PC-9 (cell line): ENCODE measurements around the gene RUNX1. TPM values are rescaled to one million over a fixed set of nuclear protein-coding genes. Genes with fewer than 3 reads are reported as not detected.

Experiments used
- BruUV-seq: library from RNA; stranded (reverse); fragments of 400-500 nt; replicated peaks from 2 replicates; lab custom pipeline; 2021; lab: Mats Ljungman, UMichigan
- CTCF ChIA-PET: fragments of 300-600 bp; sonication (Branson Sonifier 250); formaldehyde crosslinking; loops from one replicate; lab custom pipeline; 2022; ENCODE audit warnings: antibody characterized with exemption; lab: Charles Lee
- POLR2A ChIA-PET: fragments of 300-600 bp; sonication (Branson Sonifier 250); formaldehyde crosslinking; loops from one replicate; lab custom pipeline; 2022; ENCODE audit warnings: antibody characterized with exemption; ENCODE audit not compliant: unreplicated experiment; lab: Charles Lee
- DNase-seq, 2 experiments: peaks; one replicate each; pipeline versions ENCODE4 v3.0.0 to v3.0.0-alpha.2; 2015 to 2022; ENCODE audit warnings: mixed read lengths in 1 of 2
- H2AFZ ChIP-seq: fragments of 200-600 bp; sonication (generic); 2 replicates; pipeline ENCODE4 v1.8.1; 2017; ENCODE audit warnings: antibody characterized with exemption
- H3F3A ChIP-seq: fragments of 200-600 bp; sonication (generic); 2 replicates; pipeline ENCODE4 v1.8.1; 2017; ENCODE audit warnings: antibody characterized with exemption, mild to moderate bottlenecking, low read depth; ENCODE audit not compliant: insufficient read depth
- H3K27ac ChIP-seq: fragments of 200-600 bp; sonication (generic); 2 replicates; pipeline ENCODE4 v1.6.1; 2016; ENCODE audit warnings: mixed run types
- H3K27me3 ChIP-seq: fragments of 200-600 bp; sonication (generic); 2 replicates; pipeline ENCODE4 v1.6.1; 2016; ENCODE audit warnings: low read depth, mixed run types; ENCODE audit not compliant: insufficient read depth
- H3K36me3 ChIP-seq: fragments of 200-600 bp; sonication (generic); 2 replicates; pipeline ENCODE4 v1.6.1; 2016; ENCODE audit warnings: low read depth, mixed run types
- H3K4me1 ChIP-seq: fragments of 200-600 bp; sonication (generic); replicated peaks from 2 replicates; pipeline ENCODE4 v1.6.1; 2016; ENCODE audit warnings: mixed run types; ENCODE audit not compliant: insufficient read depth
- H3K4me2 ChIP-seq: fragments of 200-600 bp; sonication (generic); 2 replicates; pipeline ENCODE4 v1.6.1; 2017; ENCODE audit warnings: mixed run types
- H3K4me3 ChIP-seq: fragments of 200-600 bp; sonication (generic); 2 replicates; pipeline ENCODE4 v1.6.1; 2016; ENCODE audit warnings: mixed run types
- H3K79me2 ChIP-seq: fragments of 200-600 bp; sonication (generic); 2 replicates; pipeline ENCODE4 v1.6.1; 2017; ENCODE audit warnings: low read depth, mixed run types
- H3K9me2 ChIP-seq: fragments of 200-600 bp; sonication (generic); 2 replicates; pipeline ENCODE4 v1.8.1; 2017; ENCODE audit warnings: mild to moderate bottlenecking; ENCODE audit not compliant: insufficient read depth
- H3K9me3 ChIP-seq: fragments of 200-600 bp; sonication (generic); 2 replicates; pipeline ENCODE4 v1.8.1; 2016; ENCODE audit warnings: low read depth; ENCODE audit not compliant: insufficient read depth
- H4K20me1 ChIP-seq: fragments of 200-600 bp; sonication (generic); 2 replicates; pipeline ENCODE4 v1.8.1; 2017; ENCODE audit not compliant: insufficient read depth
- CTCF ChIP-seq: fragments of 200-600 bp; sonication (generic); conservative IDR thresholded peaks from 2 replicates; pipeline ENCODE4 v1.6.1; 2017; ENCODE audit warnings: mixed run types, antibody characterized with exemption, mild to moderate bottlenecking, moderate library complexity
- EZH2 ChIP-seq: fragments of 200-600 bp; sonication (generic); IDR thresholded peaks from 2 replicates; pipeline ENCODE4 v1.8.0; 2017; ENCODE audit warnings: antibody characterized with exemption, low read depth
- intact Hi-C: fragments of 100-400 bp; cut with micrococcal nuclease; formaldehyde crosslinking; loops from one replicate; pipeline ENCODE4 v1.10.0; 2022; ENCODE audit not compliant: unreplicated experiment
- total RNA-seq: library from RNA; stranded (reverse); gene quantifications from 2 replicates; pipeline ENCODE4 v1.2.3, GENCODE V29; 2021

The RUNX1 gene
- total RNA-seq, 1 experiment from 2014 or later = 58.5 TPM

- no peaks in the 10 kb centered on the region for H3K27me3 ChIP-seq
- no peak for TF ChIP-seq EZH2
- TF ChIP-seq CTCF = no peak
- no peaks in the 10 kb centered on the region for H3K4me1 ChIP-seq
- ChIA-PET CTCF (no interaction called here), POLR2A (interaction anchor here (0.7 kb wide), 1 partner anchor 11 kb away, joined by 4 read pairs; no protein-coding TSS in a partner anchor)
- H4K20me1 ChIP-seq = no peaks in the 10 kb centered on the region; the same call in 1 of the 2 replicates
- no peaks in the 10 kb centered on the region; the same call in 1 of the 2 replicates for H3K36me3 ChIP-seq
- peaks cover 33% of the 10 kb centered on the region for H3K79me2 ChIP-seq
- H3K4me3 ChIP-seq = no peak overlapping the region
- H3K27ac ChIP-seq = no peak overlapping the region
- H3K4me2 ChIP-seq = no peak overlapping the region
- BruUV-seq = no TSS peak
- no peaks in the 10 kb centered on the region for H3K9me3 ChIP-seq
- H3K9me2 ChIP-seq = no peaks in the 10 kb centered on the region; the same call in 1 of the 2 replicates
- no peak overlapping the region for H2AFZ ChIP-seq
- H3F3A ChIP-seq = peaks cover 3% of the 10 kb centered on the region; the same call in 1 of the 2 replicates
- DNase-seq = no peak
- intact Hi-C loops = no loop called here
Measured at GRCh38 chr21:34924771-34925419, 124.2 kb downstream of the RUNX1 start.

GRCh38 chr21:34924194-34924593 lies 124.9 kb downstream of the RUNX1 start:
- Histone ChIP-seq H3K4me1 (no peaks in the 10 kb centered on the region), H3K79me2 (peaks cover 33% of the 10 kb centered on the region), H3K4me2 (no peak overlapping the region), H3K27me3 (no peaks in the 10 kb centered on the region), H3F3A (peaks cover 3% of the 10 kb centered on the region; the same call in 1 of the 2 replicates), H3K36me3 (no peaks in the 10 kb centered on the region; the same call in 1 of the 2 replicates), H3K9me2 (no peaks in the 10 kb centered on the region; the same call in 1 of the 2 replicates), H2AFZ (no peak overlapping the region), H3K9me3 (no peaks in the 10 kb centered on the region), H3K4me3 (no peak overlapping the region), H4K20me1 (no peaks in the 10 kb centered on the region; the same call in 1 of the 2 replicates), H3K27ac (no peak overlapping the region)
- no peak for DNase-seq
- intact Hi-C loops = no loop called here
- TF ChIP-seq CTCF (no peak), EZH2 (no peak)
- BruUV-seq = no TSS peak
- ChIA-PET POLR2A (interaction anchor here (0.7 kb wide), 1 partner anchor 12 kb away, joined by 4 read pairs; no protein-coding TSS in a partner anchor), CTCF (no interaction called here)

- Histone ChIP-seq H3K9me3 (no peaks in the 10 kb centered on the region), H3K9me2 (no peaks in the 10 kb centered on the region; the same call in 1 of the 2 replicates), H3K79me2 (peaks cover 36% of the 10 kb centered on the region), H3K4me1 (no peaks in the 10 kb centered on the region), H4K20me1 (no peaks in the 10 kb centered on the region; the same call in 1 of the 2 replicates), H3K36me3 (no peaks in the 10 kb centered on the region; the same call in 1 of the 2 replicates), H3K27ac (no peak overlapping the region), H3K27me3 (no peaks in the 10 kb centered on the region), H2AFZ (no peak overlapping the region), H3F3A (no peaks in the 10 kb centered on the region), H3K4me3 (no peak overlapping the region), H3K4me2 (no peak overlapping the region)
- intact Hi-C loops = no loop called here
- ChIA-PET POLR2A (no interaction called here), CTCF (no interaction called here)
- no TSS peak for BruUV-seq
- DNase-seq = no peak
- TF ChIP-seq CTCF (no peak), EZH2 (no peak)
Measured at GRCh38 chr21:34923626-34924025, 125.5 kb downstream of the RUNX1 start.
